ENCODE data around the gene TENM4.

Gene TENM4

GRCh38 chr11:78986305-78986704, 454.5 kb downstream of the TENM4 start:
- Histone ChIP-seq H3K4me2 (ENCODE audit: insufficient read depth, low read length) (no peak overlapping the region), H3K4me3 (ENCODE audit: low read depth in 1 of 2, low read length in 2 of 2) (no peak overlapping the region), H3K36me3 (ENCODE audit: insufficient read depth, low read length) (no peaks in the 10 kb centered on the region), H3K9me3 (ENCODE audit: insufficient read depth, low read length, severe bottlenecking) (no peaks in the 10 kb centered on the region), H3K27me3 (ENCODE audit: insufficient read depth, low read length, poor library complexity) (peaks cover 6% of the 10 kb centered on the region), H3K27ac (ENCODE audit: low read length) (no peak overlapping the region), H3K9ac (ENCODE audit: low read depth, low read length) (no peak overlapping the region), H3K79me2 (ENCODE audit: insufficient read depth, low read length) (no peaks in the 10 kb centered on the region), H4K20me1 (ENCODE audit: insufficient read depth, low read length) (no peaks in the 10 kb centered on the region), H2AFZ (ENCODE audit: low read depth, low read length) (no peak overlapping the region), H3K4me1 (ENCODE audit: insufficient read depth, low read length) (no peaks in the 10 kb centered on the region)
- ATAC-seq (ENCODE audit: insufficient read depth, low read depth) (no peak), DNase-seq (no peak)
- TF ChIP-seq EZH2 (IDR thresholded peaks at IDR 0.05; ENCODE audit: borderline replicate concordance, low read depth, low read length, severe bottlenecking) (no peak), CTCF (IDR thresholded peaks at IDR 0.05; ENCODE audit: borderline replicate concordance, extremely low read depth, low read length, poor library complexity, severe bottlenecking) (no peak)

GRCh38 chr11:78985663-78986062, 455.2 kb downstream of the TENM4 start:
- no peaks in the 10 kb centered on the region for H3K4me1 ChIP-seq (ENCODE audit: insufficient read depth, low read length)
- no peaks in the 10 kb centered on the region for H3K79me2 ChIP-seq (ENCODE audit: insufficient read depth, low read length)
- no peak for DNase-seq
- peaks cover 6% of the 10 kb centered on the region for H3K27me3 ChIP-seq (ENCODE audit: insufficient read depth, low read length, poor library complexity)
- H3K9ac ChIP-seq (ENCODE audit: low read depth, low read length): no peak overlapping the region
- no peak overlapping the region for H3K4me2 ChIP-seq (ENCODE audit: insufficient read depth, low read length)
- no peak for ATAC-seq (ENCODE audit: insufficient read depth, low read depth)
- no peak overlapping the region for H2AFZ ChIP-seq (ENCODE audit: low read depth, low read length)
- TF ChIP-seq CTCF (IDR thresholded peaks at IDR 0.05; ENCODE audit: borderline replicate concordance, extremely low read depth, low read length, poor library complexity, severe bottlenecking) (no peak), EZH2 (IDR thresholded peaks at IDR 0.05; ENCODE audit: borderline replicate concordance, low read depth, low read length, severe bottlenecking) (no peak)
- H3K27ac ChIP-seq (ENCODE audit: low read length): no peak overlapping the region
- H3K4me3 ChIP-seq (ENCODE audit: low read depth in 1 of 2, low read length in 2 of 2): no peak overlapping the region
- H4K20me1 ChIP-seq (ENCODE audit: insufficient read depth, low read length): no peaks in the 10 kb centered on the region
- H3K9me3 ChIP-seq (ENCODE audit: insufficient read depth, low read length, severe bottlenecking): no peaks in the 10 kb centered on the region
- H3K36me3 ChIP-seq (ENCODE audit: insufficient read depth, low read length): no peaks in the 10 kb centered on the region

GRCh38 chr11:78982473-78982872, 458.4 kb downstream of the TENM4 start:
- ATAC-seq (ENCODE audit: insufficient read depth, low read depth): no peak
- Histone ChIP-seq H3K9me3 (ENCODE audit: insufficient read depth, low read length, severe bottlenecking) (no peaks in the 10 kb centered on the region), H3K79me2 (ENCODE audit: insufficient read depth, low read length) (no peaks in the 10 kb centered on the region), H3K27ac (ENCODE audit: low read length) (no peak overlapping the region), H3K27me3 (ENCODE audit: insufficient read depth, low read length, poor library complexity) (peaks cover 6% of the 10 kb centered on the region), H3K36me3 (ENCODE audit: insufficient read depth, low read length) (no peaks in the 10 kb centered on the region), H4K20me1 (ENCODE audit: insufficient read depth, low read length) (no peaks in the 10 kb centered on the region), H3K4me1 (ENCODE audit: insufficient read depth, low read length) (no peaks in the 10 kb centered on the region), H3K9ac (ENCODE audit: low read depth, low read length) (no peak overlapping the region), H3K4me2 (ENCODE audit: insufficient read depth, low read length) (no peak overlapping the region), H2AFZ (ENCODE audit: low read depth, low read length) (no peak overlapping the region), H3K4me3 (ENCODE audit: low read depth in 1 of 2, low read length in 2 of 2) (no peak overlapping the region)
- DNase-seq: no peak
- TF ChIP-seq EZH2 (IDR thresholded peaks at IDR 0.05; ENCODE audit: borderline replicate concordance, low read depth, low read length, severe bottlenecking) (no peak), CTCF (IDR thresholded peaks at IDR 0.05; ENCODE audit: borderline replicate concordance, extremely low read depth, low read length, poor library complexity, severe bottlenecking) (no peak)

- Histone ChIP-seq H3K27ac (ENCODE audit: low read length) (no peak overlapping the region), H4K20me1 (ENCODE audit: insufficient read depth, low read length) (no peaks in the 10 kb centered on the region), H3K27me3 (ENCODE audit: insufficient read depth, low read length, poor library complexity) (peaks cover 5% of the 10 kb centered on the region), H3K9me3 (ENCODE audit: insufficient read depth, low read length, severe bottlenecking) (no peaks in the 10 kb centered on the region), H3K9ac (ENCODE audit: low read depth, low read length) (no peak overlapping the region), H2AFZ (ENCODE audit: low read depth, low read length) (no peak overlapping the region), H3K4me3 (ENCODE audit: low read depth in 1 of 2, low read length in 2 of 2) (no peak overlapping the region), H3K4me1 (ENCODE audit: insufficient read depth, low read length) (no peaks in the 10 kb centered on the region), H3K79me2 (ENCODE audit: insufficient read depth, low read length) (no peaks in the 10 kb centered on the region), H3K4me2 (ENCODE audit: insufficient read depth, low read length) (no peak overlapping the region), H3K36me3 (ENCODE audit: insufficient read depth, low read length) (no peaks in the 10 kb centered on the region)
- DNase-seq (no peak), ATAC-seq (ENCODE audit: insufficient read depth, low read depth) (no peak)
- TF ChIP-seq CTCF (IDR thresholded peaks at IDR 0.05; ENCODE audit: borderline replicate concordance, extremely low read depth, low read length, poor library complexity, severe bottlenecking) (no peak), EZH2 (IDR thresholded peaks at IDR 0.05; ENCODE audit: borderline replicate concordance, low read depth, low read length, severe bottlenecking) (no peak)
Measured at GRCh38 chr11:78981153-78981552, 459.7 kb downstream of the TENM4 start.

All from DND-41 (cell line).